ENCODE data around the gene FAAH. TPM values are rescaled to one million over a fixed set of nuclear protein-coding genes. Genes with fewer than 3 reads are reported as not detected.

The FAAH gene
- total and polyA plus RNA-seq, 2 of the 13 experiments (the other 11 are each of a cell fraction or from before 2014, with no cell fraction given) = 5.4 to 11.0 TPM

GRCh38 chr1:46394108-46394871 is at the start of gene FAAH (continued):
- TF ChIP-seq CSRNP1 (CRISPR knock-in tag; IDR thresholded peaks at IDR 0.05) (peak; percentile 89), MAF1 (CRISPR knock-in tag; IDR thresholded peaks at IDR 0.05; ENCODE audit: borderline replicate concordance) (peak; percentile 62; the same call in 1 of the 2 replicates), AHDC1 (CRISPR knock-in tag; IDR thresholded peaks at IDR 0.05; ENCODE audit: borderline replicate concordance) (no peak), GMEB2 (CRISPR knock-in tag; IDR thresholded peaks at IDR 0.05; ENCODE audit: low read depth) (no peak), ZNF614 (CRISPR knock-in tag; IDR thresholded peaks at IDR 0.05; ENCODE audit: borderline replicate concordance) (no peak; the same call in 1 of the 2 replicates), ZBTB37 (CRISPR knock-in tag; IDR thresholded peaks at IDR 0.05) (no peak), ZHX2 (IDR thresholded peaks at IDR 0.05; ENCODE audit: low read depth) (peak; percentile 50), ZHX2 (CRISPR knock-in tag; IDR thresholded peaks at IDR 0.05; ENCODE audit: borderline replicate concordance) (peak; percentile 98)
